Neural progenitor cell (in vitro differentiated cells): ENCODE measurements around the gene SSBP4. TPM values are rescaled to one million over a fixed set of nuclear protein-coding genes. Genes with fewer than 3 reads are reported as not detected.

Experiments
- DNase-seq: peaks from one replicate; pipeline ENCODE4 v3.0.0-alpha.2; 2016; ENCODE audit warnings: low spot score
- H2AFZ ChIP-seq: fragments of 200-600 bp; sonication (generic); replicated peaks from 2 replicates; pipeline ENCODE4 v1.6.1; 2016; ENCODE audit warnings: antibody characterized with exemption
- H3F3A ChIP-seq: fragments of 200-600 bp; sonication (generic); 2 replicates; pipeline ENCODE4 v1.6.1; 2016; ENCODE audit warnings: antibody characterized with exemption, low read depth
- H3K27ac ChIP-seq: fragments of 200-600 bp; sonication (generic); 2 replicates; pipeline ENCODE4 v1.5.1; 2016; ENCODE audit warnings: mild to moderate bottlenecking
- H3K27me3 ChIP-seq: fragments of 200-600 bp; sonication (generic); 2 replicates; pipeline ENCODE4 v1.6.1; 2016; ENCODE audit warnings: mild to moderate bottlenecking, moderate library complexity
- H3K36me3 ChIP-seq: fragments of 200-600 bp; sonication (generic); 2 replicates; pipeline ENCODE4 v1.5.1; 2016
- H3K4me1 ChIP-seq: fragments of 200-600 bp; sonication (generic); 2 replicates; pipeline ENCODE4 v1.6.1; 2016; ENCODE audit warnings: mixed run types
- H3K4me2 ChIP-seq: fragments of 200-600 bp; sonication (generic); 2 replicates; pipeline ENCODE4 v1.6.1; 2016
- H3K4me3 ChIP-seq: fragments of 200-600 bp; sonication (generic); 2 replicates; pipeline ENCODE4 v1.5.1; 2016
- H3K79me2 ChIP-seq: fragments of 200-600 bp; sonication (generic); 2 replicates; pipeline ENCODE4 v1.6.1; 2016; ENCODE audit warnings: low read depth
- H3K9ac ChIP-seq: fragments of 200-600 bp; sonication (generic); 2 replicates; pipeline ENCODE4 v1.6.1; 2016
- H3K9me3 ChIP-seq: fragments of 200-600 bp; sonication (generic); 2 replicates; pipeline ENCODE4 v1.5.1; 2016; ENCODE audit warnings: low read depth
- H4K20me1 ChIP-seq: fragments of 200-600 bp; sonication (generic); 2 replicates; pipeline ENCODE4 v1.6.1; 2016; ENCODE audit warnings: low read depth
- H3K27ac Mint-ChIP-seq: 3 replicates; pipeline ENCODE4 v1.8.0; 2021; ENCODE audit warnings: mixed read lengths
- H3K27me3 Mint-ChIP-seq: 2 replicates; pipeline ENCODE4 v1.8.0; 2022; ENCODE audit warnings: low read depth, mild to moderate bottlenecking, inconsistent platforms, moderate library complexity, mixed read lengths; ENCODE audit not compliant: insufficient read depth
- H3K36me3 Mint-ChIP-seq: 3 replicates; pipeline ENCODE4 v1.8.0; 2021; ENCODE audit warnings: mixed read lengths
- H3K4me1 Mint-ChIP-seq: 3 replicates; pipeline ENCODE4 v1.8.0; 2021; ENCODE audit warnings: mixed read lengths
- H3K4me3 Mint-ChIP-seq: 3 replicates; pipeline ENCODE4 v1.8.0; 2021; ENCODE audit warnings: mild to moderate bottlenecking, moderate library complexity, mixed read lengths
- H3K9me3 Mint-ChIP-seq: 3 replicates; pipeline ENCODE4 v1.8.0; 2020; ENCODE audit warnings: mixed read lengths
- CTCF ChIP-seq: fragments of 200-600 bp; sonication (generic); IDR thresholded peaks from 2 replicates; pipeline ENCODE4 v1.5.1; 2017; ENCODE audit warnings: antibody characterized with exemption, mild to moderate bottlenecking
- EZH2 ChIP-seq: fragments of 200-600 bp; sonication (generic); IDR thresholded peaks from 2 replicates; pipeline ENCODE4 v1.6.1; 2017; ENCODE audit warnings: antibody characterized with exemption, mild to moderate bottlenecking, moderate library complexity
- EZH2phosphoT487 ChIP-seq: fragments of 200-600 bp; sonication (generic); IDR thresholded peaks from 2 replicates; pipeline ENCODE4 v1.6.1; 2017; ENCODE audit warnings: antibody characterized with exemption
- total RNA-seq: library from RNA; depleted of rRNA; stranded (reverse); fragments of >200 nt; gene quantifications from 2 replicates; pipeline ENCODE4 v1.2.3, GENCODE V29; 2015; ENCODE audit warnings: low replicate concordance

Gene SSBP4
- total RNA-seq, 1 donor from 2014 or later: 21.1 TPM

DNA sequence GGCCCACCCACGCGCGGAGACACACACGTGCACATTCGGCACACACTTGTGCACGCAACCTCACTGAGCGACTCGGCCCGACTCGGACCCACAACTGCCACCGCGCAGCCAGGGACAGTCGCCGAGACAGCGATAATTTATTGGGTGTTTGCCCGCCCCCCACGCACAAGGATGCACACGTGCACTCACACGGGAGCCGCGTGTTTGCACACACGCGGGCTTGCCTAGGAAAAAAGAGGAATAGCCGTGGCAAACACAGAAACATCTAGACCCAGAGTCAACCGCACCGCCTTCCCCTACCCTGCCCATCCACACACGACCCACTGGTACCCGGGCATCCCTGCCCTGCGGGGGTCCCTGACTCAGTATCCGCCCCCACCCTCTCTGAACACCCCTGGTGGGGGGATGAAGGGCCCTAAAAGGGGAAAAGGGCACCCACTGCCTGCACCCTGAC, 1.1 kb upstream of the SSBP4 start:
- Mint-ChIP-seq H3K27ac (no peak overlapping the region), H3K36me3 (peaks cover under 1% of the 10 kb centered on the region), H3K27me3 (peaks cover 20% of the 10 kb centered on the region), H3K4me3 (peak overlapping the region; percentile 89), H3K4me1 (peaks cover 65% of the 10 kb centered on the region), H3K9me3 (no peaks in the 10 kb centered on the region)
- no peak for DNase-seq
- H3K27ac ChIP-seq: no peak overlapping the region
- H3K4me1 ChIP-seq: peaks cover 7% of the 10 kb centered on the region
- H3K4me2 ChIP-seq: peak overlapping the region; percentile 72
- H4K20me1 ChIP-seq: peaks cover 26% of the 10 kb centered on the region
- peak; percentile 18 for TF ChIP-seq EZH2
- no peak for TF ChIP-seq CTCF
- H3K9ac ChIP-seq: no peak overlapping the region
- H3K79me2 ChIP-seq: peaks cover 18% of the 10 kb centered on the region
- H3K27me3 ChIP-seq: peaks cover 34% of the 10 kb centered on the region
- peaks cover 42% of the 10 kb centered on the region for H3F3A ChIP-seq
- peak overlapping the region; percentile 37 for H3K4me3 ChIP-seq
- H3K9me3 ChIP-seq: no peaks in the 10 kb centered on the region
- no peaks in the 10 kb centered on the region for H3K36me3 ChIP-seq
- no peak overlapping the region for H2AFZ ChIP-seq

GRCh38 chr19:18418483-18419194, 559 bp upstream of the SSBP4 start:
- peaks cover 34% of the 10 kb centered on the region for H3K27me3 ChIP-seq
- H4K20me1 ChIP-seq: peaks cover 31% of the 10 kb centered on the region
- Mint-ChIP-seq H3K9me3 (no peaks in the 10 kb centered on the region), H3K27me3 (peaks cover 20% of the 10 kb centered on the region), H3K4me3 (peak overlapping the region; percentile 89), H3K4me1 (peaks cover 71% of the 10 kb centered on the region), H3K27ac (peak overlapping the region; percentile 90), H3K36me3 (peaks cover 2% of the 10 kb centered on the region)
- H3F3A ChIP-seq: peaks cover 45% of the 10 kb centered on the region
- H3K27ac ChIP-seq: no peak overlapping the region
- H3K4me1 ChIP-seq: peaks cover 12% of the 10 kb centered on the region
- H3K9ac ChIP-seq: no peak overlapping the region
- H2AFZ ChIP-seq: no peak overlapping the region
- H3K36me3 ChIP-seq: no peaks in the 10 kb centered on the region
- DNase-seq: no peak
- peak overlapping the region; percentile 88 for H3K4me2 ChIP-seq
- peak overlapping the region; percentile 56 for H3K4me3 ChIP-seq
- H3K9me3 ChIP-seq: no peaks in the 10 kb centered on the region
- TF ChIP-seq EZH2phosphoT487: no peak
- no peak for TF ChIP-seq EZH2
- TF ChIP-seq CTCF: no peak
- H3K79me2 ChIP-seq: peaks cover 18% of the 10 kb centered on the region

DNA sequence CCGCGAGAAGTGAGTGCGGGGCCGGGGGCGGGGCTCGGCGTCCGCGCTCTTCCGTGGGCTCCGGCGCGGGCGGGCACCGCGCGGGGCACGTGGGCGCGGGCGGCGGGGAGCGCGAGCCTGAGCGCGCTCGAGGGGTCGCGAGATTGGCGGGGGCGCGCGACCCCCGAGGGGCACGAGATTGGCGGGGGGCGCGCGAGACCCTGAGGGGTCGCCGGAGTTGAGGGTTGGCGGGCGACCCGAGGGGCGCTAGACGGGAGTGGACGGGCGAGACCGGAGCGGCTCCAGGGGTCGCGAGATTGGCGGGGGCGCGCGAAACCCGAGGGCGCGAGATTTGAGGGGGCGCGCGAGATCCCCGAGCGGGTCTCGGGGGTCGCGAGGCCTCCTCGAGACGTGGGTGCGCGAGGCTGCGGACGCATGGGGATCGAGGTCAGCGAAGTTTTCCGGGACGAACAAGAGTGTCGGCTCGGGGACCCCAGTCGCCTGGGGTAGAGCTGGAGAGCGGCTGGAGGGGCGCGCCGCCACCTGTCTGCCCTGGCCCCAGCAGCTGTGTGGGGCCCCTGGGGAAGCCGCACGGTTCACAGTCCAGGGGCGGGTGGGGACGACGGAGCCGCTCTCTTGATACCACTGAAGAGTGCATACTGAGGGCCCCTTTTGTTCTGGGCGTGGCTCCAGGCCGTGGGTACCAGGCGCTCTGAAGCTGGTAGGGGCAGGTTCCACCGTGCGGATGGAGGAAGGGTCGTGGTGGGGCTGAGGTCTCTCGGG, 682 bp downstream of the SSBP4 start:
- H3F3A ChIP-seq: peaks cover 39% of the 10 kb centered on the region
- H3K9ac ChIP-seq: no peak overlapping the region
- no peak overlapping the region for H2AFZ ChIP-seq
- H3K4me3 ChIP-seq: peak overlapping the region; percentile 56
- Mint-ChIP-seq H3K9me3 (no peaks in the 10 kb centered on the region), H3K4me1 (peaks cover 73% of the 10 kb centered on the region), H3K36me3 (peaks cover 2% of the 10 kb centered on the region), H3K27me3 (peaks cover 13% of the 10 kb centered on the region), H3K4me3 (peak overlapping the region; percentile 92), H3K27ac (no peak overlapping the region)
- H3K9me3 ChIP-seq: no peaks in the 10 kb centered on the region
- H3K4me1 ChIP-seq: peaks cover 24% of the 10 kb centered on the region
- TF ChIP-seq CTCF (no peak), EZH2phosphoT487 (no peak), EZH2 (no peak)
- peaks cover 34% of the 10 kb centered on the region for H3K27me3 ChIP-seq
- H4K20me1 ChIP-seq: peaks cover 44% of the 10 kb centered on the region
- H3K27ac ChIP-seq: no peak overlapping the region
- H3K36me3 ChIP-seq: no peaks in the 10 kb centered on the region
- peaks cover 18% of the 10 kb centered on the region for H3K79me2 ChIP-seq
- H3K4me2 ChIP-seq: peak overlapping the region; percentile 88
- peak; percentile 62 for DNase-seq
